K562 (cell line): ENCODE results near the gene SNX25. TPM values are rescaled to one million over a fixed set of nuclear protein-coding genes. Genes with fewer than 3 reads are reported as not detected.

Experiments
- ARHGAP35 ChIP-seq: fragments of 450-650 bp; IDR thresholded peaks from 2 replicates; pipeline ENCODE4 v1.6.1; 2018; ENCODE audit not compliant: partially characterized antibody
- CHD2 ChIP-seq: IDR thresholded peaks from 2 replicates; pipeline ENCODE4 v1.6.1; 2011; ENCODE audit warnings: low read depth, low read length
- DLX4 ChIP-seq: fragments of 250-450 bp; sonication (Bioruptor Pico); IDR thresholded peaks from 2 replicates; pipeline ENCODE4 v1.6.1; 2021; ENCODE audit warnings: mild to moderate bottlenecking
- ELF4 ChIP-seq: fragments of 450-650 bp; formaldehyde crosslinking; IDR thresholded peaks from 2 replicates; pipeline ENCODE4 v1.4.0; 2022; ENCODE audit warnings: missing genetic modification characterization
- ETV6 ChIP-seq, 3 experiments: fragments of 150-350 bp in 1 of 3; sonication (generic) in 1 of 3; formaldehyde crosslinking in 1 of 3; IDR thresholded peaks; 2 replicates each; pipeline versions ENCODE4 v1.6.1 to v1.8.0; 2014 to 2022; ENCODE audit warnings: borderline replicate concordance in 2 of 3, low read depth in 2 of 3, antibody characterized with exemption in 1 of 3, low read length in 1 of 3, mild to moderate bottlenecking in 1 of 3, missing genetic modification reagents in 1 of 3
- GTF2B ChIP-seq: IDR thresholded peaks from 2 replicates; pipeline ENCODE4 v1.6.1; 2011; ENCODE audit not compliant: insufficient read length; ENCODE audit errors: extremely low read depth
- HNRNPH1 ChIP-seq: fragments of 200-400 bp; formaldehyde crosslinking; optimal IDR thresholded peaks from 2 replicates; pipeline ENCODE3; 2017; ENCODE audit warnings: low read depth, mild to moderate bottlenecking, low read length, moderate library complexity
- KDM5B ChIP-seq: fragments of 200-600 bp; sonication (generic); IDR thresholded peaks from 2 replicates; pipeline ENCODE4 v1.6.1; 2012; ENCODE audit warnings: low read depth, mild to moderate bottlenecking, moderate library complexity, low read length, control low read depth, inconsistent platforms; ENCODE audit not compliant: insufficient replicate concordance
- KLF6 ChIP-seq: fragments of 250-450 bp; sonication (Bioruptor Pico); IDR thresholded peaks from 2 replicates; pipeline ENCODE4 v1.4.0; 2020; ENCODE audit warnings: mild to moderate bottlenecking, moderate library complexity, borderline replicate concordance
- MCM3 ChIP-seq: fragments of 450-650 bp; IDR thresholded peaks from 2 replicates; pipeline ENCODE4 v1.6.1; 2016
- MITF ChIP-seq: IDR thresholded peaks from 2 replicates; pipeline ENCODE4 v1.6.1; 2014; ENCODE audit warnings: antibody characterized with exemption
- NFIX ChIP-seq: fragments of 250-450 bp; sonication (Bioruptor Pico); IDR thresholded peaks from 2 replicates; pipeline ENCODE4 v1.4.0; 2020; ENCODE audit warnings: low read depth, mild to moderate bottlenecking, moderate library complexity
- RCOR1 ChIP-seq, 2 experiments: IDR thresholded peaks; 2 replicates each; pipeline ENCODE4 v1.6.1; 2012; ENCODE audit warnings: low read depth in 2 of 2, low read length in 2 of 2, borderline replicate concordance in 1 of 2, improper control_type of control experiment in 1 of 2
- RNF219 ChIP-seq: fragments of 250-450 bp; sonication (Bioruptor Pico); IDR thresholded peaks from 2 replicates; pipeline ENCODE4 v1.5.0; 2022; ENCODE audit warnings: mild to moderate bottlenecking
- SREBF2 ChIP-seq: sonication (generic); formaldehyde crosslinking; IDR thresholded peaks from 2 replicates; pipeline ENCODE4 v1.4.0; 2020; ENCODE audit warnings: mild to moderate bottlenecking, missing genetic modification reagents
- USF1 ChIP-seq: sonication (generic); formaldehyde crosslinking; IDR thresholded peaks from 2 replicates; pipeline ENCODE4 v1.9.0; 2022; ENCODE audit warnings: mild to moderate bottlenecking, missing genetic modification reagents
- WHSC1 ChIP-seq: IDR thresholded peaks from one replicate; pipeline ENCODE4 v1.6.1; 2012; ENCODE audit warnings: low read length, control low read depth, inconsistent platforms
- ZEB2 ChIP-seq: fragments of 450-650 bp; IDR thresholded peaks from 2 replicates; pipeline ENCODE4 v1.6.1; 2016
- ZNF174 ChIP-seq: fragments of 250-450 bp; sonication (Bioruptor Pico); IDR thresholded peaks from 2 replicates; pipeline ENCODE4 v1.4.0; 2020; ENCODE audit warnings: mild to moderate bottlenecking
- ZNF212 ChIP-seq: fragments of 450-650 bp; formaldehyde crosslinking; IDR thresholded peaks from 2 replicates; pipeline ENCODE4 v1.4.0; 2020; ENCODE audit warnings: mild to moderate bottlenecking
- ZNF41 ChIP-seq: fragments of 250-450 bp; sonication (Bioruptor Pico); conservative IDR thresholded peaks from 2 replicates; pipeline ENCODE4 v1.4.0; 2020; ENCODE audit warnings: mild to moderate bottlenecking
- ZNF586 ChIP-seq: fragments of 450-650 bp; formaldehyde crosslinking; conservative IDR thresholded peaks from 2 replicates; pipeline ENCODE4 v1.4.0; 2020; ENCODE audit warnings: mild to moderate bottlenecking, moderate library complexity
- ZNF780A ChIP-seq: fragments of 250-450 bp; sonication (Bioruptor Pico); IDR thresholded peaks from 2 replicates; pipeline ENCODE4 v1.5.0; 2021; ENCODE audit warnings: mild to moderate bottlenecking
- polyA plus RNA-seq, 8 experiments: library from polyadenylated mRNA; depleted of rRNA in 4 of 8; stranded (reverse) in 5 of 8; unstranded in 3 of 8; fragments of >200 nt; fragmentation: Nextera tagmentation in 2 of 8; fragmentation: Illumina TruSeq in 1 of 8; extraction: Ambion mirVana in 2 of 8; extraction: Trizol in 1 of 8; gene quantifications; 2 replicates each; pipeline versions ENCODE4 v1.2.1 to v1.2.3, GENCODE V29; 2011 to 2014; ENCODE audit warnings: inconsistent platforms in 1 of 8, missing spikeins in 1 of 8
- total RNA-seq, 7 experiments: library from RNA; depleted of rRNA in 6 of 7; stranded (reverse); fragments of >200 nt in 6 of 7; fragmentation: Illumina TruSeq in 2 of 7; extraction: Trizol in 2 of 7; gene quantifications; 2 replicates each; pipeline versions ENCODE4 v1.2.1 to v1.2.3, GENCODE V29; 2011 to 2021; ENCODE audit warnings: low replicate concordance in 1 of 7

Gene SNX25
- total and polyA plus RNA-seq, 9 of the 15 experiments (the other 6 are each of a cell fraction or from before 2014, with no cell fraction given), result 2.5 to 23.4 (median 13.3) TPM

GRCh38 chr4:185201977-185202962 is 7.1 kb upstream of the SNX25 start (continued):
- TF ChIP-seq GTF2B, result no peak
- TF ChIP-seq MCM3, result no peak
- TF ChIP-seq ETV6 (IDR thresholded peaks at IDR 0.05; ENCODE audit: borderline replicate concordance in 1 of 2, low read depth in 2 of 2, low read length in 1 of 2), result peak; percentile 89 to 96; a peak in 3 of 4 replicates
- TF ChIP-seq ETV6 (CRISPR knock-in tag; IDR thresholded peaks at IDR 0.05; ENCODE audit: borderline replicate concordance), result no peak
- no peak for TF ChIP-seq NFIX (CRISPR knock-in tag)
- TF ChIP-seq ARHGAP35, result no peak
- no peak for TF ChIP-seq SREBF2 (CRISPR knock-in tag)
- TF ChIP-seq ELF4 (CRISPR knock-in tag), result no peak
- no peak for TF ChIP-seq ZNF212 (CRISPR knock-in tag)
- TF ChIP-seq RCOR1 (IDR thresholded peaks at IDR 0.05; ENCODE audit: borderline replicate concordance in 1 of 2, low read depth in 2 of 2, low read length in 2 of 2), result peak in 1 of 2 experiments; percentile 96; a peak in 2 of 4 replicates
- TF ChIP-seq ZNF780A (CRISPR knock-in tag), result no peak
- TF ChIP-seq DLX4, result no peak
- TF ChIP-seq HNRNPH1, result no peak
- no peak for TF ChIP-seq ZNF41 (CRISPR knock-in tag)
- TF ChIP-seq WHSC1, result no peak
- no peak for TF ChIP-seq ZEB2
- no peak for TF ChIP-seq CHD2
- no peak for TF ChIP-seq ZNF586
- no peak for TF ChIP-seq KDM5B
- no peak for TF ChIP-seq RNF219 (CRISPR knock-in tag)
- TF ChIP-seq USF1, result no peak
- no peak for TF ChIP-seq MITF
- no peak for TF ChIP-seq ZNF174
- TF ChIP-seq KLF6 (CRISPR knock-in tag), result no peak
